Esophagus (tissue), 2 donors: ENCODE measurements around the gene BORCS8. TPM values are rescaled to one million over a fixed set of nuclear protein-coding genes. Genes with fewer than 3 reads are reported as not detected.

Source experiments
- H3K27ac ChIP-seq, 2 donors: one replicate each; pipeline ENCODE4 v1.5.1; 2013; ENCODE audit warnings: low read depth in 2 of 2, mild to moderate bottlenecking in 2 of 2, inconsistent platforms in 1 of 2, low read length in 1 of 2, moderate library complexity in 1 of 2
- H3K27me3 ChIP-seq, 2 donors: one replicate each; pipeline ENCODE4 v1.6.1; 2013; ENCODE audit warnings: low read length in 2 of 2, control low read depth in 1 of 2, mild to moderate bottlenecking in 1 of 2; ENCODE audit not compliant: insufficient read depth in 2 of 2, control insufficient read depth in 1 of 2
- H3K36me3 ChIP-seq, 2 donors: one replicate each; pipeline ENCODE4 v1.6.1; 2013; ENCODE audit warnings: low read length in 1 of 2; ENCODE audit not compliant: control insufficient read depth in 2 of 2, insufficient read depth in 2 of 2
- H3K4me1 ChIP-seq, 2 donors: one replicate each; pipeline ENCODE4 v1.6.1; 2013; ENCODE audit warnings: low read length in 1 of 2; ENCODE audit not compliant: control insufficient read depth in 2 of 2, insufficient read depth in 2 of 2
- H3K4me3 ChIP-seq, 2 donors: one replicate each; pipeline ENCODE4 v1.5.1; 2013; ENCODE audit warnings: low read length in 2 of 2, mild to moderate bottlenecking in 2 of 2, low read depth in 1 of 2, moderate library complexity in 1 of 2
- H3K9me3 ChIP-seq, 2 donors: one replicate each; pipeline ENCODE4 v1.6.1; 2013; ENCODE audit warnings: mild to moderate bottlenecking in 2 of 2, low read depth in 1 of 2, low read length in 1 of 2, moderate library complexity in 1 of 2; ENCODE audit not compliant: control insufficient read depth in 2 of 2, insufficient read depth in 1 of 2
- WGBS, 2 donors: extraction: QIAGEN DNeasy Blood & Tissue Kit; methylation state at CpG; one replicate each; pipeline ENCODE4 v1.1.7; 2013; 5-methylcytosine and 5-hydroxymethylcytosine counted together
- polyA plus RNA-seq, 2 donors: library from polyadenylated mRNA; stranded (reverse); fragments of 200-250 nt; gene quantifications; one replicate each; pipeline ENCODE4 v1.2.3, GENCODE V29; 2013
- donor health status: healthy with polysubstance abuse.
- donor health status: Bipolar disorder and iron deficiency.

The BORCS8 gene
- polyA plus RNA-seq, 2 donors, result 18.3 to 22.8 TPM

- 75 to 76% methylated on average over 4 of the region's 4 CpGs for WGBS, 2 donors
- H3K27ac ChIP-seq, result no peak overlapping the region
- no peak overlapping the region for H3K4me3 ChIP-seq
- no peaks in the 10 kb centered on the region for H3K4me1 ChIP-seq
- H3K9me3 ChIP-seq, result no peaks in the 10 kb centered on the region
- H3K27me3 ChIP-seq, result peaks cover 0 to 20% of the 10 kb centered on the region in 2 donors
- H3K36me3 ChIP-seq, result no peaks in the 10 kb centered on the region
Observed at GRCh38 chr19:19215792-19216191, 23.8 kb upstream of the BORCS8 start.

GRCh38 chr19:19214892-19215291, 22.9 kb upstream of the BORCS8 start:
- Histone ChIP-seq H3K9me3 (no peaks in the 10 kb centered on the region), H3K27me3 (peaks cover 0 to 20% of the 10 kb centered on the region in 2 donors), H3K4me3 (no peak overlapping the region), H3K36me3 (no peaks in the 10 kb centered on the region), H3K27ac (no peak overlapping the region), H3K4me1 (no peaks in the 10 kb centered on the region)
- 6 to 8% methylated on average over 8 of the region's 8 CpGs for WGBS, 2 donors

GRCh38 chr19:19214159-19214490, 22.2 kb upstream of the BORCS8 start:
- no peaks in the 10 kb centered on the region for H3K9me3 ChIP-seq
- no peak overlapping the region for H3K4me3 ChIP-seq
- no peak overlapping the region for H3K27ac ChIP-seq
- peaks cover 0 to 2% of the 10 kb centered on the region in 2 donors for H3K4me1 ChIP-seq
- H3K36me3 ChIP-seq, result no peaks in the 10 kb centered on the region
- 3 to 5% methylated on average over 5 of the region's 5 CpGs for WGBS, 2 donors
- peaks cover 0 to 20% of the 10 kb centered on the region in 2 donors for H3K27me3 ChIP-seq

- H3K4me3 ChIP-seq, result no peak overlapping the region
- peaks cover 0 to 20% of the 10 kb centered on the region in 2 donors for H3K27me3 ChIP-seq
- peaks cover 0 to 2% of the 10 kb centered on the region in 2 donors for H3K4me1 ChIP-seq
- H3K36me3 ChIP-seq, result no peaks in the 10 kb centered on the region
- WGBS, 2 donors, result 36 to 39% methylated on average over 21 of the region's 21 CpGs
- no peaks in the 10 kb centered on the region for H3K9me3 ChIP-seq
- H3K27ac ChIP-seq, result no peak overlapping the region
Observed at GRCh38 chr19:19213426-19214158, 21.6 kb upstream of the BORCS8 start.

GRCh38 chr19:19212916-19213315, 21.0 kb upstream of the BORCS8 start:
- no peaks in the 10 kb centered on the region for H3K36me3 ChIP-seq
- 14% methylated on average over 7 of the region's 7 CpGs for WGBS, 2 donors
- H3K9me3 ChIP-seq, result peaks cover 0 to under 1% of the 10 kb centered on the region in 2 donors
- peaks cover 0 to 20% of the 10 kb centered on the region in 2 donors for H3K27me3 ChIP-seq
- H3K27ac ChIP-seq, result no peak overlapping the region
- peaks cover 0 to 2% of the 10 kb centered on the region in 2 donors for H3K4me1 ChIP-seq
- no peak overlapping the region for H3K4me3 ChIP-seq

- H3K27ac ChIP-seq, result no peak within 1 kb of the TSS
- H3K9me3 ChIP-seq, result peaks cover 0 to 9% of the 10 kb centered on the region in 2 donors
- H3K4me3 ChIP-seq, result no peak within 1 kb of the TSS
- peaks cover 0 to 2% of the 10 kb centered on the region in 2 donors for H3K4me1 ChIP-seq
- no peaks in the 10 kb centered on the region for H3K36me3 ChIP-seq
- H3K27me3 ChIP-seq, result peaks cover 0 to 20% of the 10 kb centered on the region in 2 donors
- WGBS, 2 donors, result 9 to 11% methylated on average over 54 of the region's 54 CpGs
Observed at GRCh38 chr19:19211499-19212420, 19.8 kb upstream of the BORCS8 start, which contains the start of gene NCAN. TSS of gene NCAN (plus strand) at chr19:19211958. CDS start at chr19:19216954, 4,996 bp downstream.

- peaks cover 0 to 17% of the 10 kb centered on the region in 2 donors for H3K27me3 ChIP-seq
- no peak overlapping the region for H3K4me3 ChIP-seq
- 53 to 59% methylated on average over 9 of the region's 9 CpGs for WGBS, 2 donors
- H3K27ac ChIP-seq, result no peak overlapping the region
- no peaks in the 10 kb centered on the region for H3K36me3 ChIP-seq
- peaks cover 0 to 9% of the 10 kb centered on the region in 2 donors for H3K9me3 ChIP-seq
- H3K4me1 ChIP-seq, result peaks cover 0 to 2% of the 10 kb centered on the region in 2 donors
Observed at GRCh38 chr19:19209372-19209771, 17.4 kb upstream of the BORCS8 start.

- peak overlapping the region in 1 of 2 donors; percentile 72 for H3K27ac ChIP-seq
Observed at GRCh38 chr19:19207637-19208572, 16.0 kb upstream of the BORCS8 start.

GRCh38 chr19:19206938-19207337, 15.0 kb upstream of the BORCS8 start:
- Histone ChIP-seq H3K4me3 (no peak overlapping the region), H3K27ac (no peak overlapping the region), H3K27me3 (peaks cover 0 to 4% of the 10 kb centered on the region in 2 donors), H3K36me3 (no peaks in the 10 kb centered on the region), H3K4me1 (peaks cover 0 to 11% of the 10 kb centered on the region in 2 donors), H3K9me3 (peaks cover 0 to 9% of the 10 kb centered on the region in 2 donors)
- 50 to 57% methylated on average over 5 of the region's 5 CpGs for WGBS, 2 donors

More at GRCh38 chr19:19207637-19208572, 16.0 kb upstream of the BORCS8 start:
- Histone ChIP-seq H3K36me3 (no peaks in the 10 kb centered on the region), H3K9me3 (peaks cover 0 to 9% of the 10 kb centered on the region in 2 donors), H3K4me1 (peaks cover 0 to 2% of the 10 kb centered on the region in 2 donors), H3K27me3 (peaks cover 0 to 13% of the 10 kb centered on the region in 2 donors), H3K4me3 (no peak overlapping the region)
- 50 to 71% methylated on average over 8 of the region's 8 CpGs for WGBS, 2 donors
